ENCODE data around the gene DNAJC22.
"Not testable (repeated sequence)": the region's sequence is repeated elsewhere in the genome, so short reads cannot be mapped to it uniquely, and the experiment has no call there.

DNAJC22 gene

DNA sequence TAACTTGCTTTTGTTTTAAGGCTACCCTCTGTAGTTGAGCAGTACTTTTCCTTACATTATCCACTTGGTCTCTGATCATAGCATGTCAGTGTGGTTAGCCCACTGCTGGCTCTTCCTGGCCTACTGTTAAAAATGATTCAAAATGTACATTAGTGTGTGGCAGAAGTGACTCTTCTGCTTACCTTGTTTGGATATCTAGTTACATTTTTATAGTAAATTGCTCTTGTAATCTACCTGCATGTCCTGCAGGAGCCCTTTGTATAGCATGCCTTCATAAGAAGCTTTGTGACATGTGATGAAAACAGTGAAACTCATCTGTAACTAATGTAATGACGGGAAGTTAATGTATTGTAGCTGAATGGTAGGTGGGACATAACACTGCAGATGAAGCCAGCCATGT, 28.7 kb downstream of the DNAJC22 start:
- DNase-seq = no peak

GRCh38 chr12:49377386-49377785, 30.7 kb downstream of the DNAJC22 start:
- DNase-seq = no peak

DNA sequence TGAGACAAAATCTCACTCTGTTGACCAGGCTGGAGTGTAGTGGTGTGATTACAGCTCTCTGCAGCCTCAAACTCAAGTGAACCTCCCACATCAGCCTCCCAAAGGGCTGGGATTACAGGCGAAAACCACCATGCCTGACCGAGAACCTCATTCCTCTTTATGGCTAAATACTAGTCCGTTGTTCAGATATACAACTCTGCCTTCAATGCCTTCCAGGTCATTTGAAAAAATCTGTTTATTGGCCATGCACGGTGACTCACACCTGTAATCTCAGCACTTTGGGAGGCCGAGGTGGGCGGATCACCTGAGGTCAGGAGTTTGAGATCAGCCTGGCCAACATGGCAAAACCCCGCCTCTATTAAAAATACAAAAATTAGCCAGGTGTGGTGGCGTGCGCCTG, 33.5 kb downstream of the DNAJC22 start:
- DNase-seq = not testable (repeated sequence)

DNA sequence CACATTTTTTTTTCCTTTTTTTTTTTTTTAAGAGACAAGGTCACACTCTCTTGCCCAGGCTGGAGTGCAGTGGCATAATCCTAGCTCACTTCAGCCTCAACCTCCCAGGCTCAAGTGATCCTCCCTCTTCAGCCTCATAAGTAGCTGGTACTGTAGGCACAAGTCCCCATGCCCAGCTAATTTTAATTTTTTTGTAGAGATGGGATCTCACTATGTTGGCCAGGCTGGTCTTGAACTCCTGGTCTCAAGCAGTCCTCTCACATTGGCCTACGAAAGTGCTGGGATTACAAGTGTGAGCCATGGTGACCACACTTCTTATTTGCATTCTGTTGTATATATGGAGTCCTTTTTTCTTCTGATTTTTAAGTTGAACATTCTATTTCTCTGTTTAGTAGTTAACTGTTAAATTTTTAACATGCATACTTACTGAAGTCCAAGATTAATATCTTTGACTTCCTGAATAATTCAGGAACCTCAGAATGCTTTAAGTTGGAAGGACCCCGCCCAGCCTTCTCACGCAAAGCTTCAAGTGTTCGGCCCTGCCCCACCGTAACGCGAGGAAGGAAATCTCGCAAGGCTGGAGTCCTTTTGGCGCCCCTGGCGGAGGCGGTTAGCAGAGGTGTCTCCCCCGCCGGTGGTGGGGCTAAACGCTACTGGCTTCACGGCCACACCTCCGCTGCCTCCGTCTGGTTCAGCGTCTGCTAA, 42.1 kb downstream of the DNAJC22 start:
- no peak for DNase-seq

DNA sequence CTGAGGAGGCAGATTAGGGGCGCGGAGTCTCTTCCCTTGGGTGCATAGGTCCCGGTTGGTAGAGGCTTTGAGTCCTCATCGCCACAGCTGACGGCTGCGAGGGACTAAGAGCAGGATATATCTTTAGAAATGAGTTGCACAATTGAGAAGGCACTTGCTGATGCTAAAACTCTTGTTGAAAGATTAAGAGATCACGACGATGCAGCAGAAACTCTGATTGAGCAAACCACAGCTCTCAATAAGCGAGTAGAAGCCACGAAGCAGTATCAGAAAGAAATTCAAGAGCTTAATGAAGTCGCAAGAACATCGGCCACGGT, 42.7 kb downstream of the DNAJC22 start:
- DNase-seq = no peak

DNA sequence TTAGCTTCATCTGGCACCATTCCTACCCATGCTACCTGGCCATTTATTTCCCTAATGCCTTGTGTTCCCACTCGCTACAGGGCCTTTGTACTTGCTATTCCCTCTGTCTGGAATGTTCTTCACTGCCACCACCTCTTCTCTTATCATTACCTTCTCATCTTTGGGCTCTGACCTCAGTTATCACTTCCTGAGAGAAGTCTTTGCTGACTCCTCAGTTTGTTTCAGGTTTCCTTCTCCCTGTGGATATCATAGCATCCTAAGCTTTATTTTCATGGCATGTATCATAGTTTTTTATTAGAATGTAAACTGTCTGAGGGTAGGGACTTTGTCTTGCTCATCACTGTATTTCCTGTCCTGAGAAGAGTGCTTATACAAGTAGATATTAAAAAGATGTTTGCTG, 50.3 kb downstream of the DNAJC22 start:
- no peak for DNase-seq

- DNase-seq = no peak
Measured at GRCh38 chr12:49400304-49400703, 53.6 kb downstream of the DNAJC22 start.
